HG02938 (cell line): ENCODE measurements around the gene MBL2.

Source experiments
- ATAC-seq: cut with Tn5 transposase; IDR thresholded peaks from one replicate; pipeline ENCODE4 v1.9.1; 2021; ENCODE audit warnings: mild to moderate bottlenecking, moderate library complexity; ENCODE audit not compliant: unreplicated experiment

Gene MBL2

GRCh38 chr10:52740913-52741675, 31.5 kb downstream of the MBL2 start:
- no peak for ATAC-seq

GRCh38 chr10:52740155-52740549, 32.4 kb downstream of the MBL2 start:
- no peak for ATAC-seq

- no peak for ATAC-seq
Measured at GRCh38 chr10:52739380-52740154, 33.0 kb downstream of the MBL2 start.

GRCh38 chr10:52738951-52739350, 33.6 kb downstream of the MBL2 start:
- no peak for ATAC-seq

DNA sequence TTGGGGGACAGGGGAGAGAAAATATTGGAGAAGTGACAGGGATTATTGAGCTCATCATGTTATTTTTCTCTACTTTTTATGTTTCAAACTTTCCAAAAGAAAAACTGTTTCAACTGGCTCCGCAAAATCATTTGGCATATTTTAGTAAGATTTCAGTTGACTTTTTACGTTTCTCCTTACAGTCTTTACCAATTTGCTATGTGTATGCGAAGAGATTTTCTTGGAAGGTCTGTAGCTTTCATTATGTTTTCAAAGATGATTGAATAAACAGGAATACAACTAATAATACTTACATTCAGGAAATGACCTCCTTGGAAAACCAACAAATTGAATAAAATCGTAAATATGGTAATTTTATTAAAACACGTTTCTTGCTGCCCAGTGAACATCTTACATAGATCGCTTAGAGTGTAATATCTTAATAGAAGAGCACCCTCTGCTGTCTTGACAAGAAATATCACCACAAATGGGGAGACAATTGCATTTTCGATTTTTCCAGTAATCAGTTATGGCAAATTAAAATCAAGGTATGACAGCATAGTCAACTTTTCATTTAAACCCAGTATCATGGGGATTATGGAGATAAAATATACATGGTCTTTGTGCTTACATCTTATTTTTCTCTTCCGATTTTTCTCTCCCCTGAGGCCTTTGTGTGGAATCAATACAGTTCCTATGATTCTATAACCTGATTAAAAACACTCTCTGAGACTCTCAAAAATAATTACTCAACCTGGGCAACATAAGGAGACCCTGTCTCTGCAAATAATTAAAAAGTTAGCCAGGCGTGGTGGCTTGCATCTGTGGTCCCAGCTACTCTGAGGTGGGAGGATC, 43.1 kb downstream of the MBL2 start:
- ATAC-seq, result peak; percentile 56

DNA sequence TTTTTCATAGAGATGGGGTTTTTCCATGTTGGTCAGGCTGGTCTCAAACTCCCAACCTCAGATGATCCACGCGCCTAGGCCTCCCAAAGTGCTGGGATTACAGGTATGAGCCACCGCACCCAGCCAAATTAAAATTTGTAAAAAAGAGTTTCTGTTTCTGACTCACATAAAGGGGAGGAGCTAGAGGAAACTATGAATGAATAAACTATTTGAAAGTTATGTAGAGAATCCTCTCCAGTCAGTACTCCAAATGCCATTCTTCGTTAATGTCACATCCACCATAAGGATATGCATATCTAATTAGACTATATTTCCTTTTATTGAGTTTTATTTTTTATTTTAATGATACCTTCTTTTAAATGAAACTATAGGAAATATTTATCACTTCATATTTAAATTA, 52.6 kb downstream of the MBL2 start:
- ATAC-seq, result no peak
